ENCODE data around the gene ZDHHC19.
"Not testable (repeated sequence)": the region's sequence is repeated elsewhere in the genome, so short reads cannot be mapped to it uniquely, and the experiment has no call there.

ZDHHC19 gene

DNA sequence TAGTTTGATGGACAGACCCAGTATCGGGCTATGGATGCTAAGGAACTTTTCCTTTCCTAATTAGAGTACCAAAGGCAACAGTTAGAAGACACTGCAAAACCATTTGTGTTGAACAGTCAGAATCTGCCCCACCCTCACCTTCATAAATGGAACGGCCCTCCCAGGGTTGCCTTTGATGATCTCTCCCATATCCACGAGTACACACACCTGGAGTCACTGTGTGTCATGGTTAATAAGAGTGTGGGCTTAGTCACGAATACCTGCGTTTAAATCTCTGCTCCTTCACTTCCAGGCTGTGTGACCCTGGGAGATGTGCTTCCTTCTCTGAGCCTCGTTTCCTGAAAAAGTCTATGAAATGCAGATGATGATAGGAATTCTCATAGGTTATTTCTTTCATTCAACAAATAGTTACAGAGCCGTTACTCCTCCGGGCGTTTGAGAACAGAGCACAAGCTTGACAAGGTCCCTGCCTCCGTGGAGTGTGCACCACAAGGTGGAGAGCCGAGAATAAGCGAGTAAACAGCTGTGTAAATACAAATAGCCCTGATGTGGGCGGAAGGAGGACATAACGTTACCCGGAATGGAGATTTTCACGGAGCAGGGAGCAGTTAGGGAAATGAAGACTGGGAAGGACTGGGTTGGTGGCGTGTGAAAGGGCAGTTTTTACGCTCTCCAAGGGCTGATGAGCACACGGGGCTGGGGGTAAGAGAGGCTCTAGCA lies 11.8 kb upstream of the ZDHHC19 start:
- DNase-seq (ENCODE audit: low read depth) = no peak

DNA sequence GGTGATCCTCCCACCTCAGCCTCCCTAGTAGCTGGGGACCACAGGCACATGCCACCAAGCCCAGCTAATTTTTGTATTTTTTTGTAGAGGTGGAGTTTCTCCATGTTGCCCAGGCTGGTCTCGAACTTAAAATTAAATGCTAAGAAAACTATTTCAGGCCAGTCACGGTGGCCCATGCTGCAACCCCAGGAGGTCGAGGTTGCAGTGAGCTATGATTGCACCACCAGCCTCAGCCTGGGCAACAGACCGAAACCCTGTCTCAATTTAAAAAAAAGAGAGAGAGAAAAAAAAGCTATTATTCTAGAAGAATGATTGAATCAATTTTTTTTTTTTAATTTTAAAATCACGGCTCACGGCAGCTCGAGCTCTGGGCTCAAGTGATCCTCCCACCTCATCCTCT lies 9.8 kb upstream of the ZDHHC19 start:
- DNase-seq (ENCODE audit: low read depth) = no peak

DNA sequence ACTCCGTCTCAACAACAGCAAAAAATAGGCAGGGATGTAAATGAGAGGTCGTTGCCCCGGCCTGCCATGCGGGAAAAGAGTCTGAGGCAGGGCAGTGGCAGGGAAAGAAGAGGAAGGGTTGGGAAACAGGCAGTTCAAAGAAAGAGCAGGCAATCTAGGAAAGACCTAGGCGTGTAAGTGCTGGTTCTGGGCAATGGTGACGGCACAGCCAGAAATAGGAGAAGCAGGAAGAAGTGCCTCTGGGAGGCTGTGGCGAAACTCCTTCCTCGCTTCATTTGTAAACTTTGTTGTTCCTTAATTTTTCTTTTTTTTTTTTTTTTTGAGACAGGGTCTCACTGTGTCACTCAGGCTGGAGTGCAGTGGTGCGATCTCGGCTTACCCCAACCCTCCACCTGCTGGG lies 9.4 kb upstream of the ZDHHC19 start:
- no peak for DNase-seq (ENCODE audit: low read depth)

DNA sequence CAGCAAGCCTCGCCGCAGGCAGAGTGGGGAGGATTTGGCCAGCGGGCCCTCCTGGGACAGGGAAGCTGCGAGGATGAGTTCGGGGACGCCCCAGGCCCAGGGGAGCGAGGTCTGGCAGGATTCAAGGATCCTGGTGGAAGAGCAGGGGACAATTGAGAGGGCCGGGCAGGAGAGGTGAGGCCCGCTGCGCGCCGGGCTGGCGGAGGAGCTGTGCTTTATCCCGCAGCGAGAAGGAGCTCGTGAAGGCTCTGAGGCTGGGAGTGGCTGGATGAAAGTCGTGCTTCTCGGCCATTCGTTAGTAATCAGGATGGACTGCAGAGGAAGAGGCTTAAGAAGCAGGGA lies 8.7 kb upstream of the ZDHHC19 start:
- DNase-seq (ENCODE audit: low read depth) = no peak

DNA sequence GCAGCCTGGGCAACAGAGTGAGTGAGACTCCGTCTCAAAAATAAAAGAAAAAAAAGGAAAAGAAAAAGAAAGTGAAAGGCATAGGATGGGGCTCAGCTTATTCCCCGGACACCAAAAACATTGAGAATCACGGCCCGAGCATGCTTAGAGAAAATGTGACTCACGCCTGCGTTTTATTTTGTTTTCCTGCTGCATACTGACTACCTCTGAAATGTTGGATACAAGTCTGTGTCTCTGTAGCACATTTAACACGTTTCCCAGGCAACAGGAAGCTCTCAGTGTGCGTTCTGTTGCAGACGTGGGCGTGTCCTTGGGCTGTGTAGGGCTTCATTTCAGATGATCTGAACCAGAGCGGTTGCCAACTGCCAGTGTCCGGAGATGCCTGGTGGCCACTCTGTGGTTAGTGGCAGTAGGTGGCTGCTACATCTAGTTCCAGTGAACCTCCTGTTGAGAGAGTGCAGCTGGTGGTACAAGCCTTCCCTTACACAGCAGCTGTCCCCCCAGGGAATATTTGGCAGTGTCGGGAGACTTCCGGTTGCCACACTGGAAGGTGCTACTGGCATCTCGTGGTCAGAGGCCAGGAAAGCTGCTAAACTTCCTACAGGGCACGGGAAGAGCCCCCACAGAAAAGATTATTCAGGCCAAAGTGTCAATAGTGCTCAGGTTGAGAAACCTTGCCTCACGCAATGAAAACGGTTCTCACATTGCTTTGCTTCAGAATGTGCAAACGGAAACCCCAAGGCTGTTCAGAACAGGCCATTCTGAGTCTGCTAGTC lies 8.2 kb upstream of the ZDHHC19 start:
- DNase-seq (ENCODE audit: low read depth) = peak; percentile 85

DNA sequence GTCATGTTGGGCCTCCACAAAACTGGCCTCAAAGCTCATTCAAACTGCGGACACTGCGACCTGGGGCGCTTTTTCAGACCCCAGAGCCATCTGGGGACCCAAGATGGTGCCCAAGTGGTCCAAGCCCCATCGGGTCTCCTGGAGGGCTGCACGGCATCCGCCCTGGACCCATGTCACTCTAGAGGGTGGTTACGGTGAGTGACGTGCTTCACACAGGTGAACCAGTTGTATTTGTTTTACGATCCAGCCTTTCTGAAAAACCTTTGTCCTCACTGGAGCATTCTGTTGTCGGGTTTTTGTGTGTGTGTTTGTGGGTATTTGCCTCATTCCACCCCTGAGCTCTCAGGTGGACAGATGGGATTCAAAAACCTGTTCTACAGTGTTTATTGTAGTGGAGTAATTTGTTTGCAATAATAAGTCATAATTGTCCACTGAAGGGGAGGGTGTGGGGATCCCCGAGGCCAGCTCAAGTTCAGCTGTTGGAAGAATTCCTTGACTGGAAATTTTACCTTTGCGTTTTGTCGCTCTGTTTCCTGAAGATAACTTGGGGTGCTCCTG lies 7.0 kb upstream of the ZDHHC19 start:
- no peak for DNase-seq (ENCODE audit: low read depth)

DNA sequence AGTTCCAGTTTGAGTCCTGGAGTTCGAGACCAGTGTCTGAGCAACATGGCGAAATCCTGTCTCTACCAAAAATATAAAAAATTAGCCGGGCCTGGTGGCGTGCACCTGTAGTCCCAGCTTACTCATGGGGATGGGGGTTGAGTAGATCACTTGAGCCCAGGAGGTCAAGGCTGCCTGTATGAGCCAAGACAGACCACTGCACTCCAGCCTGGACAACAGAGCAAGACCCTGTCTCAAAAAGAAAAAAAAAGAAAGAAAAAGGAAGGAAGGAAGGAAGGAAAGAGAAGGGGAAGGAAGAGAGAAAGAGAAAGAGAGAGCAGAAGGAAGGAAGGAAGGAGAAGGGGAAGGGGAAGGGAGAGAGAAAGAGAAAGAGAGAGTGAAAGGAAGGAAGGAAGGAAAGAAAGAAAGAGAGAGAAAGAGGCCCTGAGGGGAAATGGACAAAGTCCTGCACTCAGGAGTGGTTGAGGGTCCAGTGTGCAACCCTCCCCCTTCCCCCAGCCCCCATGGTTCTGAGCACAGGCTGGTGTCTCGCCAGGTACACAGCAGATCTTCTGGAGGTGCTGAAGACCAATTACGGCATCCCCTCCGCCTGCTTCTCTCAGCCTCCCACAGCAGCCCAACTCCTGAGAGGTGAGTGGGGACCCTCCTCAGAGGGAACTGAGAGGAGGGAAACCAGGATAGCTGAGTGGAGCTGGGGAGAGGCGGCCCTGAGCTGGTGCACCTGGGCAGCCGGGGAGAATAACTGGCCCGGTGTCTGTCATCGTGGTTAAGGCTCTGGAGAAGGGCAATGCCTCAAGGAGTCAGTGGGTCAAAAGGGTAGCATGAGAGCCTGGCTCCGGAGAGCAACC lies 6.3 kb upstream of the ZDHHC19 start:
- no peak for DNase-seq (ENCODE audit: low read depth)

DNA sequence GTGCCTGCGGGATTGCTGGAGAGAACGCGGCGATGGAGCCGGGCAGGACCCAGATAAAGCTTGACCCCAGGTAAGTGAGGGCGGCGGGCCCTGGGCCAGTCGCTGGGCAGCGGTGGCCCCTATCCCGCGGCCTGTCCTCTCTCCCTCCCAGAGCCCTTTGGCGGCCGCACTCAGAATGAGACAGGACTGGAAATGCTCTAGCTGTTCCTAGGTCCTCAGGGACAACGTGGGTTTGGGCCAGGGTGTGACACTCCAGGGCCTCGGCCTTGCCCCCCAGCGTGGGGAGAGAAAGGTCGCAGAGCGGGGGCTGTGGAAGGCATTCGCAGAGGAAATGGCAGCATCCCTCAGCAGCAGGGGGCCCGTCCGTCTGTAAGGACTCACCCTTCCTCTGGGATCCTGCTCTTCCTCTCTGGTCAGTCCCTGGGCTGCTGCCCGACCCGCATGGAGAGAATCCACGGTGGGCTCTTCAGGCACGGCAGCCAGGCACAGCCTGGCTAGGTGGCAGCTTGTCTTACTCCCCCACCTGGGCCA lies 5.5 kb upstream of the ZDHHC19 start:
- no peak for DNase-seq (ENCODE audit: low read depth)

DNA sequence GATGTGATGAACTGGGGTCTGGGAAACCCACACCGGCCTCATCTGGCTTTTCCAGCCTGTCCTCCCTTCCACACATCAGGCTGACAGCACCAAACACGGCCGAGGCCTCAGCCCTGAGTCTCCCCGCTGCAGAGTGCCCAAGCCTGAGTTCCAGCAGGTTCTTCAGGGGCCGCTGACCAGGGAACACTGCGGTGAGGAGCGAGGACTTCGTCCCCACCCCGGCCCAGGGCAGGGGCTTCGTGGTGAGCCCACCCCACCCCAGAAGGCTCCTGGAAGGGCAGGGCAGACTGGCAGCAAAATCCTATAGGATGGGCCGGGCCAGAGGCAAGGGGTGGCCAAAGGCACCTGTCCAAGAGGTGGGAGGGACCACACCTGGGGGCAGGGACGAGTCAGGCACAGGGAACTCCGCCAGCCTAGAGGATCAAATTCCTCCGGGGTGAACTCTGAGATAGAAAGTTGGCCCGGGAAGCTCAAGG lies 4.9 kb upstream of the ZDHHC19 start, which contains the start of gene SLC51A:
Gene SLC51A, plus strand, starts transcription at position 446 of the 476 bp plus-strand sequence. CDS start 179 bp downstream, outside the sequence.
- DNase-seq (ENCODE audit: low read depth) = no peak

DNA sequence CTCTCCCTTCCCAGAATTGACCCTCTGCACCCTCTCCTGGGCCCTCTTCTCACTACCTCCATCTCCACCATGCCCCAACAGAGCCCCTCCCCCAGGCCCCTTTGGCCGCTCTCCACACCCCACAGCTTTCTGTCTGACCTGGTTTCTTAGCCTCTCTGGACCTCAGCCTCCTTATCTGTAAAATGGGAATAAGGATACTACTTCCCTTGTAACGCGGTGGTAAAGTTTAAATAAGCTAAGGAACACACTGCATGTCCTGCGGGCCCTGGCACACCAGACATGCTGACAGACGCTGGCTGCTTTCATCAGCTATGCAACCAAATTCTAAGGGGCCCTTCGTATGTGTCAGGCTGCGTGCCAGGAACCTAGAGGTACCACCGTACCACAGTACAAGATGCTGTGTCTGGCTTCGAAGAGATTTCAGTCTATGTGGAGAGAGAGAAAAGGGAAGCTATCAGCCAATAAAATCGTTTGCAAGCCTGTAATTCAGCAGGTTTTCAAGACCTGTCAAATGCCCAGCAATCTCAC lies 4.4 kb upstream of the ZDHHC19 start:
- no peak for DNase-seq (ENCODE audit: low read depth)

DNA sequence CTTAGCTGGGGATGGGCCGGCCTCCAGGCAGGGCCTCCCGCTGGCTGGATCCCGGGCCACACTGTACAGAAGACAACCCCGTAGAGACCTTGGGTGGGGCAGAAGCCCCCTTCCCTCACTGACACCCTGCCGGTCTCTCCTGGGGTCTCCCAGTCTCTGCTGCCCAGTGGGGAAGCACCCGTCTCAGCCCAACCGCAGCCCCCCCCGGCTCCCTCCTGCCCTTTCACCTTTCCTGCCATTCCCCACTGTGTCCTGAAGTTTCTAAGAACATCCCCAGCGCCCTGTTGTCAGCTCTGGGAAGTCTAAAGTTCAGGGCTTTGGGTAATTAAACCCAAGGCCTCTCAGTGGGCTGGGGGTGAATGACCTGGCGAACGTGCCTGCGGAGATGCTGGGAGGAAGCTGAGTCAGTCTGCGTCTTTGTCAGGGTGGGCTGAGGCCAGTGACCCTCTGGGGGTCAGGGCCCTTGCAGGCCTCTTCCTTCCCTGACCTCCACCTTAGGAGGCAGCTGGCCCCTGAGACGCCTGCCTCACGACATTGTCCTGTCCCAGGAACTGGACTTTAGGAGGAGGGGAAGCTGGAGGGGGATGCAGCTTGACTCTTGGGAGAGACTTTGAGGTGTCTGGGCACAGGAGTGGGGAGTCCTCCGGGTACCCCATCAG lies 3.7 kb upstream of the ZDHHC19 start:
- DNase-seq (ENCODE audit: low read depth) = no peak

DNA sequence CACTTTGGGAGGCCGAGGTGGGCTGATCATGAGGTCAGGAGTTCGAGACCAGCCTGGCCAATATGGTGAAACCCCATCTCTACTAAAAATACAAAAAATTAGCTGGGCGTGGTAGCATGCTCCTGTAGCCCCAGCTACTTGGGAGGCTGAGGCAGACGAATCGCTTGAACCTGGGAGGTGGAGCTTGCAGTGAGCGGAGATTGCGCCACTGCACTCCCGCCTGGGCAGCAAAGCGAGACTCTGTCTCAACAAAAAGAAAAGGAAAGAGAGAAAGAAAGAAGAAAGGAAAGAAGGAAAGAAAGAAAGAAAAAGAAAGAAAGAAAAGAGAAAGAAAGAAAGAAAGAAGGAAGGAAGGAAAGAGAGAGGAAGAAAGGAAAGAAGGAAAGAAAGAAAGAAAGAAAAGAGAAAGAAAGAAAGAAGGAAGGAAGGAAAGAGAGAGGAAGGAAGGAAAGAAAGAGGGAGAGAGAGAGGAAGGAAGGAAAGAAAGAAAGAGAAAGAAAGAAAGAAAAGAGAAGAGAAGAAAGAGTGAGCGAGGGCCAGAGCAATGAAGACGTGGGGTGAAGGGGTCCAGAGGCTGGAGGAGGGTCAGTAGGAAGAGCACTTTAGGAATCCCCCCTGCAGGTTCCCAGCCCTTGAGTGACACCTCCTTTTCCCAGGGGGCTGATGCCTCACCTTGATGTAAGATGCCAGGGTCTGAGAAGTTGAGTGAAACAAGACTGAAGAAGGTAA lies 1.1 kb downstream of the ZDHHC19 start:
- DNase-seq (ENCODE audit: low read depth) = not testable (repeated sequence)

DNA sequence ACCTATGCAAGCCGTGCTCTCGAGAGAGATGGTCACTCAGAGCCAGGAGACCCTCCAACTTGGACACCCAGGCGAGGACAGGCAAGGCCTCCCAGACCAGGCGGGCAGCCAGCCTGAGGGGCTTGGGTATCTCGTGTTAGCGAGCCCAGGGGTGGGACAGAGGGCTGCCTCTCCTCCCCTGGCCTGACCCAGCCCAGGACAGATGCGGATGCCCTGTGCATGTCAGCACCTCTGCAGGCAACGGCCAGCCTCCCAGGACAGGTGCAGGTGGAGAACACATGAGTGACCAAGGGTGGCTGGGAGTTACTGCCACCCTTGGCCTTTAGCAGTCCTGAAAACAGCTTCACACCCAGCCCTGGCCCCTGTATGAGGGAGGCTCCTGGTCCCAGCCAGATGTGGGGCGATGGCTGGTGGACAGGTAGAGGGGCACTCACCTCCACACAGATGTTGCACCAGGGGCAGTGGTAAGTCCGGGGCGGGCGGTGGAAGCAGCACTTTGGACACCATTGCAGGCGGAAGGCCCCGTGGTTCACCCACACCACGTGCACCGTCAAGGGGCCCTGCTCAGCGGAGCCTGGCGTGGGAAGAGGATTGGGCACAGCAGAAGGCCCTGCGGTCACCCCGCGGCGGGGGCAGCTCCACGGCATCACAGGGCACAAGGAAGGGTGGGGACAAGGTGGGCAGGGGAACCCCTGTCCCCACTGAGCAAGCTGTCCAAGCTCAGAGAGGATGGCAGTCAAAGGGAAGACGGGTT lies 2.1 kb downstream of the ZDHHC19 start:
- no peak for DNase-seq (ENCODE audit: low read depth)

DNA sequence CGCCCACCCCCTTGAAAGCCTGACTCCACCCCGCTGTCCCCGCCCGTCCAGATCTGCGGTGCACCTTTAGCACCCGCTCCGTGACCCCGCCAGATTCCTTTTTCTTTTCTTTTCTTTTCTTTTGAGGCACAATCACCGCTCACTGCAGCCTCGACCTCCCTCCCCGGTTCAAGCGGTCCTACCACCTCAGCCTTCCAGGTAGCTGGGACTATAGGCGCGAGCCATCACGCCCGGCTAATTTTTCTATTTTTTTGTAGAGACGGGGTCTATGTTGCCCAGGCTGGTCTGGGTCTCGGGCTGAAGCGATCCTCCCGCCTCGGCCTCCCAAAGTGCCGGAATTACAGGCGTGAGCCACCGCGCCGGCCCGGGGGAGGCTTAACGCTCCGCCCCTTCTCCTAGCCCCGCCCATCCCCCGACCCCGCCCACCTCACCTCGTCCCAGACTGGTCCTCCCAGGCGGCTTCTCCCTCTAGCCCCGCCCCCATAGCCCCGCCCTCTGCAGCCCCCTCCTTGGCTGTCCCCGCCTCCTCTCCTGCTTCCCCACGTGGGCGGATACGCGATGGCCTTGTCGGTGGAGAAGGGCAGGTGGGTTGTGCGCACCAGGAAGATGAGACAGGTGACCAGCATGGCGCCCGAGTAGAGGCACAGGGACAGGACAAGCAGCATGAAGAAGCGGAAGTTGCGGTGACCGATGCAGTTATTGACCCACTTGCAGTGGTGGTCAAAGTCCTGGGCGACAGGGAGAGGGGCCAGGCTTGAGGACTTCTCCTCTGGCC lies 3.2 kb downstream of the ZDHHC19 start:
- DNase-seq (ENCODE audit: low read depth) = no peak

DNA sequence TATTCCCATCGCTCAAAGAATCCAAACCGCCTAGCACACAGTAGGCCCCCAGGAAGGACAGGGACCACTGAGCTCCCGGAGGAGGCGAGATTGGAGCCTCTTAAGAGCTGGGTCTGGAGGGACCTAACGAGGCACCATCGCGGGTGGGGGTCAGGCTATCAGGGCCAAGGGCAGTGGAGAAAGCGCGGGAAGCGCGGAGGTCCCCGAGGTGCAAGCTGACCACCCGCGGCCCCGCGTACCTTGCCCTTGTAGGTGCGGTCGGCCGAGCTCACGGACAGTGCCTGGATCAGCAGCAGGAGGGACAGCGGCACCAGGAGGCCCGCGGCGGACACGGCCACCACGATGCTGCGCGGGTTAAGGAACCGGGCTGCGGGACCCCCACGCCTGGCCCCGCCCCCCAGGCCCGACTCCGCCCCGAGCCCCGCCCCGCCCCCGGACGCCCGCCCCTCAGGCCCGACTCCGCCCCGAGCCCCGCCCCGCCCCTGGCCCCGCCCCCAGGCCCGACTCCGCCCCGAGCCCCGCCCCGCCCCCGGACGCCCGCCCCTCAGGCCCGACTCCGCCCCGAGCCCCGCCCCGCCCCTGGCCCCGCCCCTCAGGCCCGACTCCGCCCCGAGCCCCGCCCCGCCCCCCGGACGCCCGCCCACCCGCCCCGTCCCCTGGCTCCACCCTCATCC lies 3.9 kb downstream of the ZDHHC19 start:
- no peak for DNase-seq (ENCODE audit: low read depth)

DNA sequence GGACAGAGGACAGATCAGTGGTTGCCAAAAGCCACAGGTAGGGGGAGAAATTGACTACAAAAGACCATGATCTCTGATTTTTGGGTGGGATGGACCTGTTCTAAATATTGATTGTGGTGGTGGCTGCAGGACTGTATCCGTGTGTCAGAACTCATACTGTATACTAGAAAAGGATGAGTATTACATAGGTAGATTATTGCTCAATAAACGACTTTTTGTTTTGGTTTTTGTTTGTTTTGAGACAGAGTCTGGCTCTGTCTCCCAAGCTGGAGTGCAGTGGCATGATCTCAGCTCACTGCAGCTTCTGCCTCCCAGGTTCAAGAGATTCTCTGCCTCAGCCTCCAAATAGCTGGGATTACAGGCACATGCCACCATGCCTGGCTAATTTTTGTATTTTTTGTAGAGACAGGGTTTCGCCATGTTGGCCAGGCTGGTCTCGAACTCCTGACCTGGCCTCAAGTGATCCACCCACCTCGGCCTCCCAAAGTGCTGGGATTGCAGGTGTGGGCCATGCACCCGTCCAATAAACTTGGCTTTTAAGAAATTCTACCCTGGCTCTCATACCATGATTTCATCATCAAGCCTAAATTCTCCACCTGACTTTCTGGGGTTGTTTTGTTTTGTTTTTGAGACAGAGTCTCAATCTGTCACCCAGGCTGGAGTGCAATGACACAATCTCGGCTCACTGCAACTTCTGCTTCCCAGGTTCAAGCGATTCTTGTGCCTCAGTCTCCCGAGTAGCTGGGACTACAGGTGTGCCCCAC lies 5.6 kb downstream of the ZDHHC19 start:
- not testable (repeated sequence) for DNase-seq (ENCODE audit: low read depth)

DNA sequence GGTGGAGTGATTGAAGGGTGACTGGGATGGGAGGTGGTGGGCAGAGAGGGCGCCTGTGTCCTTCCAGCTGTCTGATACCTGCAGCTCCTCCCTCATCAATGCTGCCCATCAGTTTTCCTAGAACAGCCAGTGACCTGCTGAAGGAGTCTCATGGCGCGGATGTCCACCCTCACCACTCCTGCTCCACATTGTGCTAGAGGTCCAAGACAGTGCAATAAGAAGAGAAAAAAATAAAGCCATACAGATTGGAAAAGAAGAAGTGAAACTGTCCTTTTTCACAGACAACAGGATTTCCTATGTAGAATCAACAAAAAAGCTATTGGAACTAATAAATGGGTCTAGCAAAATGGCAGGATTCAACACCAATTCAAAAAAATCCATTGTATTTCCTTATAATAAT lies 7.4 kb downstream of the ZDHHC19 start:
- DNase-seq (ENCODE audit: low read depth) = no peak

Measured in fibroblast of gingiva (primary cell).